ENCODE results near the gene CHDH. TPM values are rescaled to one million over a fixed set of nuclear protein-coding genes. Genes with fewer than 3 reads are reported as not detected.

Gene CHDH
- total and polyA plus RNA-seq, 2 experiments from 2014 or later: 2.3 to 6.6 TPM

DNA sequence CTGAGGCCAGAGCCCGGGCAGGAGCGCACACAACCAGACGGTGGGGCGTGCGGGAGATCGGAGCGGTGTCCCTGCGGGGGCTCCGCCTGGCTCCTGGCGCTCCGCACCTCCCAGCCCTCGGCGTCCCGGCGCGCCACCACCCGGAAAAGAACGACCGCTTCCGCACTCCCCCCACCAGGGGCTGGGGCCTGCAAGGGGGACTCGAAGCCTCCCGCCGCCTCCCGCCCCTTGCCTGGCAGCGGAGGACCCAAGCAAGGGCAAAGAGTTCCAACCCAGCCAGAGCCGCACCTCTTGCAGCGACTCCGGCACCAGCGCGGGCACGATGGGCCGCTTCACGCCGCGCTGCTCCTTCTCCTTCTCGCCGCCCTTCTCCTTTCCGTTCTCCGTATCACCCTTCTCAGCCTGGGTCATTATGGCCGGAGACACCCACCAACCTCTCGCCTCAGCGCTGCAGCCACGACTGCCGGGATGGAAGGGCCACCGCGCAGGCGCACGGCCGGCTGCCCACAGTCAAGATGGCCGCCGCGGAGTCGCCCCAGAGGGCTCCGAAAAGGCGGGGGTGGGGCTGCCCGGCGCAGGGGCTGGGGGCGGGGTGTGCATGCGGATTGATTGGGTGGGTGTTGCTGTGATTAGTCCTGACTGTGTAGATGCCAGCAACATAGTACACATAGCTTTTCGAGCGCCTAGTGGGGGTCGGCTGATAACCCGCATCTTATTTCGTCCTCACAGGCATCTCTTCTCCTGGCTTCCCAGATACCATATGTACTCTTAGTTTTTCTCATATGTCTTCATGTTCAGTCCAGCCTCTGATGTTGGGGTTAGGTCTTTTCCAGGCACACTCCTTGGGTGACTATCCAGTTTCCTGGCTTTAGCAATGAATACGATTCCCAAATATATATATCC lies 35.7 kb upstream of the CHDH start, which contains the start of gene ACTR8:
Gene ACTR8 (minus strand): TSS at position 462 of the 903 bp plus-strand sequence. CDS start 51 bp downstream, at position 411.
- Histone ChIP-seq H3K79me2 (replicated peaks; ENCODE audit: insufficient read depth) (peaks cover 9% of the 10 kb centered on the region), H3K4me1 (ENCODE audit: insufficient read depth) (peaks cover 7% of the 10 kb centered on the region; the same call in 1 of the 2 replicates), H3K4me2 (peak within 1 kb of the TSS; percentile 87), H4K20me1 (replicated peaks; ENCODE audit: insufficient read depth) (peaks cover 11% of the 10 kb centered on the region; the same call in 1 of the 2 replicates), H3K9me2 (ENCODE audit: insufficient read depth) (no peaks in the 10 kb centered on the region), H3K36me3 (ENCODE audit: insufficient read depth) (peaks cover 44% of the 10 kb centered on the region), H3F3A (replicated peaks; ENCODE audit: low read depth) (no peaks in the 10 kb centered on the region), H2AFZ (peak within 1 kb of the TSS; percentile 79; the same call in 1 of the 2 replicates), H3K27ac (ENCODE audit: low read depth) (peak within 1 kb of the TSS; percentile 94), H3K27me3 (ENCODE audit: insufficient read depth) (no peaks in the 10 kb centered on the region), H3K4me3 (peak within 1 kb of the TSS; percentile 70)
- peaks cover 7% of the 10 kb centered on the region for H3K27me3 Mint-ChIP-seq (ENCODE audit: insufficient read depth, low read depth, poor library complexity)
- peak; percentile 92 for ATAC-seq
- H3K4me3 Mint-ChIP-seq: peak within 1 kb of the TSS; percentile 97
- peak within 1 kb of the TSS; percentile 98 for H3K27ac Mint-ChIP-seq
- no peaks in the 10 kb centered on the region for H3K9me3 Mint-ChIP-seq
- H3K36me3 Mint-ChIP-seq (ENCODE audit: low read depth): peaks cover 47% of the 10 kb centered on the region
- TF ChIP-seq POLR2AphosphoS5 (IDR thresholded peaks at IDR 0.05; ENCODE audit: low read depth) (peak; percentile 97), ZNF114 (CRISPR knock-in tag; IDR thresholded peaks at IDR 0.05) (no peak), JUNB (IDR thresholded peaks at IDR 0.05; ENCODE audit: unreplicated experiment) (no peak), CTCF (conservative IDR thresholded peaks at IDR 0.05; ENCODE audit: low read depth in 2 of 2) (no peak), NANOG (IDR thresholded peaks at IDR 0.05; ENCODE audit: borderline replicate concordance) (no peak), STAT1 (IDR thresholded peaks at IDR 0.05; ENCODE audit: unreplicated experiment) (no peak), CREB1 (CRISPR knock-in tag; IDR thresholded peaks at IDR 0.05; ENCODE audit: low read depth) (no peak), EZH2 (IDR thresholded peaks at IDR 0.05; ENCODE audit: low read depth, unreplicated experiment) (no peak), ETS1 (IDR thresholded peaks at IDR 0.05) (peak; percentile 76; the same call in 1 of the 2 replicates), ZNF331 (CRISPR knock-in tag; IDR thresholded peaks at IDR 0.05; ENCODE audit: low read depth) (no peak), REST (IDR thresholded peaks at IDR 0.05; ENCODE audit: unreplicated experiment) (no peak), EZH2phosphoT487 (IDR thresholded peaks at IDR 0.05; ENCODE audit: unreplicated experiment) (no peak)
- TF ChIP-seq, protein P1, sequence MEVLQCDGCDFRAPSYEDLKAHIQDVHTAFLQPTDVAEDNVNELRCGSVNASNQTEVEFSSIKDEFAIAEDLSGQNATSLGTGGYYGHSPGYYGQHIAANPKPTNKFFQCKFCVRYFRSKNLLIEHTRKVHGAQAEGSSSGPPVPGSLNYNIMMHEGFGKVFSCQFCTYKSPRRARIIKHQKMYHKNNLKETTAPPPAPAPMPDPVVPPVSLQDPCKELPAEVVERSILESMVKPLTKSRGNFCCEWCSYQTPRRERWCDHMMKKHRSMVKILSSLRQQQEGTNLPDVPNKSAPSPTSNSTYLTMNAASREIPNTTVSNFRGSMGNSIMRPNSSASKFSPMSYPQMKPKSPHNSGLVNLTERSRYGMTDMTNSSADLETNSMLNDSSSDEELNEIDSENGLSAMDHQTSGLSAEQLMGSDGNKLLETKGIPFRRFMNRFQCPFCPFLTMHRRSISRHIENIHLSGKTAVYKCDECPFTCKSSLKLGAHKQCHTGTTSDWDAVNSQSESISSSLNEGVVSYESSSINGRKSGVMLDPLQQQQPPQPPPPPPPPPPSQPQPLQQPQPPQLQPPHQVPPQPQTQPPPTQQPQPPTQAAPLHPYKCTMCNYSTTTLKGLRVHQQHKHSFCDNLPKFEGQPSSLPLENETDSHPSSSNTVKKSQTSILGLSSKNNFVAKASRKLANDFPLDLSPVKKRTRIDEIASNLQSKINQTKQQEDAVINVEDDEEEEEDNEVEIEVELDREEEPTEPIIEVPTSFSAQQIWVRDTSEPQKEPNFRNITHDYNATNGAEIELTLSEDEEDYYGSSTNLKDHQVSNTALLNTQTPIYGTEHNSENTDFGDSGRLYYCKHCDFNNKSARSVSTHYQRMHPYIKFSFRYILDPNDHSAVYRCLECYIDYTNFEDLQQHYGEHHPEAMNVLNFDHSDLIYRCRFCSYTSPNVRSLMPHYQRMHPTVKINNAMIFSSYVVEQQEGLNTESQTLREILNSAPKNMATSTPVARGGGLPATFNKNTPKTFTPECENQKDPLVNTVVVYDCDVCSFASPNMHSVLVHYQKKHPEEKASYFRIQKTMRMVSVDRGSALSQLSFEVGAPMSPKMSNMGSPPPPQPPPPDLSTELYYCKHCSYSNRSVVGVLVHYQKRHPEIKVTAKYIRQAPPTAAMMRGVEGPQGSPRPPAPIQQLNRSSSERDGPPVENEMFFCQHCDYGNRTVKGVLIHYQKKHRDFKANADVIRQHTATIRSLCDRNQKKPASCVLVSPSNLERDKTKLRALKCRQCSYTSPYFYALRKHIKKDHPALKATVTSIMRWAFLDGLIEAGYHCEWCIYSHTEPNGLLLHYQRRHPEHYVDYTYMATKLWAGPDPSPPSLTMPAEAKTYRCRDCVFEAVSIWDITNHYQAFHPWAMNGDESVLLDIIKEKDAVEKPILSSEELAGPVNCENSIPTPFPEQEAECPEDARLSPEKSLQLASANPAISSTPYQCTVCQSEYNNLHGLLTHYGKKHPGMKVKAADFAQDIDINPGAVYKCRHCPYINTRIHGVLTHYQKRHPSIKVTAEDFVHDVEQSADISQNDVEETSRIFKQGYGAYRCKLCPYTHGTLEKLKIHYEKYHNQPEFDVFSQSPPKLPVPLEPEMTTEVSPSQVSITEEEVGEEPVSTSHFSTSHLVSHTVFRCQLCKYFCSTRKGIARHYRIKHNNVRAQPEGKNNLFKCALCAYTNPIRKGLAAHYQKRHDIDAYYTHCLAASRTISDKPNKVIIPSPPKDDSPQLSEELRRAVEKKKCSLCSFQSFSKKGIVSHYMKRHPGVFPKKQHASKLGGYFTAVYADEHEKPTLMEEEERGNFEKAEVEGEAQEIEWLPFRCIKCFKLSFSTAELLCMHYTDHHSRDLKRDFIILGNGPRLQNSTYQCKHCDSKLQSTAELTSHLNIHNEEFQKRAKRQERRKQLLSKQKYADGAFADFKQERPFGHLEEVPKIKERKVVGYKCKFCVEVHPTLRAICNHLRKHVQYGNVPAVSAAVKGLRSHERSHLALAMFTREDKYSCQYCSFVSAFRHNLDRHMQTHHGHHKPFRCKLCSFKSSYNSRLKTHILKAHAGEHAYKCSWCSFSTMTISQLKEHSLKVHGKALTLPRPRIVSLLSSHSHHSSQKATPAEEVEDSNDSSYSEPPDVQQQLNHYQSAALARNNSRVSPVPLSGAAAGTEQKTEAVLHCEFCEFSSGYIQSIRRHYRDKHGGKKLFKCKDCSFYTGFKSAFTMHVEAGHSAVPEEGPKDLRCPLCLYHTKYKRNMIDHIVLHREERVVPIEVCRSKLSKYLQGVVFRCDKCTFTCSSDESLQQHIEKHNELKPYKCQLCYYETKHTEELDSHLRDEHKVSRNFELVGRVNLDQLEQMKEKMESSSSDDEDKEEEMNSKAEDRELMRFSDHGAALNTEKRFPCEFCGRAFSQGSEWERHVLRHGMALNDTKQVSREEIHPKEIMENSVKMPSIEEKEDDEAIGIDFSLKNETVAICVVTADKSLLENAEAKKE (CRISPR knock-in tag; IDR thresholded peaks at IDR 0.05): no peak
- peaks cover 12% of the 10 kb centered on the region for H3K4me1 Mint-ChIP-seq
- peak; percentile 90 for DNase-seq (ENCODE audit: low spot score)
